ENCODE data around the gene CLCNKA. TPM values are rescaled to one million over a fixed set of nuclear protein-coding genes. Genes with fewer than 3 reads are reported as not detected.

Gene CLCNKA
- polyA plus RNA-seq, 1 of the 3 experiments (the other 2 are of a cell fraction), result 0.03 TPM

DNA sequence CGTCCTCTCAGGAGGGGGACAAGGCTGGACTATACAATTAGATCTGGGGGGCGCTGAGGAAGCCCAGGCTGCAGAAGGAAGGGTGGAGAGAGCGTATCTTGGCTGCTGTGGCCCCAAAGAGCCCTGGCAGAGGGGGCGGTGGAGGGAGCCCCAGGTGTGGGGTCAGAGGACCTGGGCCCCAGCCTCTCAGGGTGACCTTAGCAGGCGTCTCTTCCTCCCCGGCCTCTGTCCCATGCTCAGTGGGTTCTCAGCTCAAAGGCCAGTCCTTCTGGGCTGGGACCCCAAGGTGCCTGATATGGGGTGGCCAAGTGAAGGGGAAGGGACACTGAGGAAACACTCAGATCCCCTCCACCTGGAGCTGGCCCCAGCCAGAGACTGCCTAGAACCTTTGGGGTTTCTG lies 49.8 kb downstream of the CLCNKA start:
- POLR2A ChIA-PET, result interaction anchor here (0.5 kb wide), 1 partner anchor 146 kb away, joined by 3 read pairs; no protein-coding TSS in a partner anchor
- Histone ChIP-seq H3K9me2 (no peaks in the 10 kb centered on the region), H3K4me2 (no peak overlapping the region), H4K20me1 (ENCODE audit: insufficient read depth) (no peaks in the 10 kb centered on the region), H3K4me1 (ENCODE audit: control insufficient read depth in 1 of 2, insufficient read depth in 2 of 2, low read depth in 1 of 2, low read length in 1 of 2) (peaks cover 13 to 20% of the 10 kb centered on the region in 2 experiments; a peak in 3 of 4 replicates), H3K4me3 (ENCODE audit: low read depth in 2 of 2, low read length in 1 of 2) (no peak overlapping the region), H2AFZ (ENCODE audit: low read depth) (no peak overlapping the region), H3K27me3 (ENCODE audit: insufficient read depth) (no peaks in the 10 kb centered on the region), H3K27ac (ENCODE audit: low read depth in 2 of 2, low read length in 1 of 2) (no peak overlapping the region), H3F3A (replicated peaks; ENCODE audit: insufficient read depth) (peaks cover 13% of the 10 kb centered on the region), H3K36me3 (replicated peaks in 1 of 2; ENCODE audit: control insufficient read depth in 1 of 2, insufficient read depth in 2 of 2, low read length in 1 of 2) (no peaks in the 10 kb centered on the region), H3K9ac (no peak overlapping the region), H3K79me2 (ENCODE audit: insufficient read depth) (no peaks in the 10 kb centered on the region), H3K9me3 (no peaks in the 10 kb centered on the region)
- WGBS (ENCODE audit: low lambda C conversion rate), result 100% methylated on average over 6 of the region's 6 CpGs
- CTCF ChIA-PET, result interaction anchor here (1.0 to 5.2 kb wide), 2 partner anchors 10 to 173 kb away, joined by 4 to 35 read pairs; no protein-coding TSS in a partner anchor
- DNase-seq, result no peak
- TF ChIP-seq CHD2 (IDR thresholded peaks at IDR 0.05; ENCODE audit: low read length, partially characterized antibody) (no peak), MEF2A (IDR thresholded peaks at IDR 0.05; ENCODE audit: borderline replicate concordance, low read depth) (no peak), FOXJ3 (CRISPR knock-in tag; IDR thresholded peaks at IDR 0.05) (no peak), FOXM1 (IDR thresholded peaks at IDR 0.05; ENCODE audit: low read depth) (no peak), ELF1 (IDR thresholded peaks at IDR 0.05) (no peak), POLR2AphosphoS5 (IDR thresholded peaks at IDR 0.05; ENCODE audit: low read depth, low read length) (no peak), TAF1 (IDR thresholded peaks at IDR 0.05; ENCODE audit: borderline replicate concordance, low read depth, low read length) (no peak), RCOR1 (IDR thresholded peaks at IDR 0.05; ENCODE audit: low read length) (no peak), TEAD4 (IDR thresholded peaks at IDR 0.05; ENCODE audit: borderline replicate concordance, insufficient read depth) (no peak), FOSL2 (IDR thresholded peaks at IDR 0.05; ENCODE audit: borderline replicate concordance, low read depth) (no peak), YY1 (IDR thresholded peaks at IDR 0.05; ENCODE audit: low read depth) (no peak), SIN3A (IDR thresholded peaks at IDR 0.05; ENCODE audit: borderline replicate concordance, low read depth, low read length) (no peak), NRF1 (IDR thresholded peaks at IDR 0.05; ENCODE audit: low read depth, low read length) (no peak), GATA2 (CRISPR knock-in tag; IDR thresholded peaks at IDR 0.05) (no peak)
- TF ChIP-seq, protein P1, sequence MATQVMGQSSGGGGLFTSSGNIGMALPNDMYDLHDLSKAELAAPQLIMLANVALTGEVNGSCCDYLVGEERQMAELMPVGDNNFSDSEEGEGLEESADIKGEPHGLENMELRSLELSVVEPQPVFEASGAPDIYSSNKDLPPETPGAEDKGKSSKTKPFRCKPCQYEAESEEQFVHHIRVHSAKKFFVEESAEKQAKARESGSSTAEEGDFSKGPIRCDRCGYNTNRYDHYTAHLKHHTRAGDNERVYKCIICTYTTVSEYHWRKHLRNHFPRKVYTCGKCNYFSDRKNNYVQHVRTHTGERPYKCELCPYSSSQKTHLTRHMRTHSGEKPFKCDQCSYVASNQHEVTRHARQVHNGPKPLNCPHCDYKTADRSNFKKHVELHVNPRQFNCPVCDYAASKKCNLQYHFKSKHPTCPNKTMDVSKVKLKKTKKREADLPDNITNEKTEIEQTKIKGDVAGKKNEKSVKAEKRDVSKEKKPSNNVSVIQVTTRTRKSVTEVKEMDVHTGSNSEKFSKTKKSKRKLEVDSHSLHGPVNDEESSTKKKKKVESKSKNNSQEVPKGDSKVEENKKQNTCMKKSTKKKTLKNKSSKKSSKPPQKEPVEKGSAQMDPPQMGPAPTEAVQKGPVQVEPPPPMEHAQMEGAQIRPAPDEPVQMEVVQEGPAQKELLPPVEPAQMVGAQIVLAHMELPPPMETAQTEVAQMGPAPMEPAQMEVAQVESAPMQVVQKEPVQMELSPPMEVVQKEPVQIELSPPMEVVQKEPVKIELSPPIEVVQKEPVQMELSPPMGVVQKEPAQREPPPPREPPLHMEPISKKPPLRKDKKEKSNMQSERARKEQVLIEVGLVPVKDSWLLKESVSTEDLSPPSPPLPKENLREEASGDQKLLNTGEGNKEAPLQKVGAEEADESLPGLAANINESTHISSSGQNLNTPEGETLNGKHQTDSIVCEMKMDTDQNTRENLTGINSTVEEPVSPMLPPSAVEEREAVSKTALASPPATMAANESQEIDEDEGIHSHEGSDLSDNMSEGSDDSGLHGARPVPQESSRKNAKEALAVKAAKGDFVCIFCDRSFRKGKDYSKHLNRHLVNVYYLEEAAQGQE (IDR thresholded peaks at IDR 0.05; ENCODE audit: low read depth, low read length), result no peak
- TF ChIP-seq, protein P2, sequence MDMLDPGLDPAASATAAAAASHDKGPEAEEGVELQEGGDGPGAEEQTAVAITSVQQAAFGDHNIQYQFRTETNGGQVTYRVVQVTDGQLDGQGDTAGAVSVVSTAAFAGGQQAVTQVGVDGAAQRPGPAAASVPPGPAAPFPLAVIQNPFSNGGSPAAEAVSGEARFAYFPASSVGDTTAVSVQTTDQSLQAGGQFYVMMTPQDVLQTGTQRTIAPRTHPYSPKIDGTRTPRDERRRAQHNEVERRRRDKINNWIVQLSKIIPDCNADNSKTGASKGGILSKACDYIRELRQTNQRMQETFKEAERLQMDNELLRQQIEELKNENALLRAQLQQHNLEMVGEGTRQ (IDR thresholded peaks at IDR 0.05; ENCODE audit: borderline replicate concordance, low read depth, low read length), result no peak
- TF ChIP-seq, protein P3, sequence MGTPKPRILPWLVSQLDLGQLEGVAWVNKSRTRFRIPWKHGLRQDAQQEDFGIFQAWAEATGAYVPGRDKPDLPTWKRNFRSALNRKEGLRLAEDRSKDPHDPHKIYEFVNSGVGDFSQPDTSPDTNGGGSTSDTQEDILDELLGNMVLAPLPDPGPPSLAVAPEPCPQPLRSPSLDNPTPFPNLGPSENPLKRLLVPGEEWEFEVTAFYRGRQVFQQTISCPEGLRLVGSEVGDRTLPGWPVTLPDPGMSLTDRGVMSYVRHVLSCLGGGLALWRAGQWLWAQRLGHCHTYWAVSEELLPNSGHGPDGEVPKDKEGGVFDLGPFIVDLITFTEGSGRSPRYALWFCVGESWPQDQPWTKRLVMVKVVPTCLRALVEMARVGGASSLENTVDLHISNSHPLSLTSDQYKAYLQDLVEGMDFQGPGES (IDR thresholded peaks at IDR 0.05; ENCODE audit: low read depth, low read length), result no peak
- TF ChIP-seq, protein P4, sequence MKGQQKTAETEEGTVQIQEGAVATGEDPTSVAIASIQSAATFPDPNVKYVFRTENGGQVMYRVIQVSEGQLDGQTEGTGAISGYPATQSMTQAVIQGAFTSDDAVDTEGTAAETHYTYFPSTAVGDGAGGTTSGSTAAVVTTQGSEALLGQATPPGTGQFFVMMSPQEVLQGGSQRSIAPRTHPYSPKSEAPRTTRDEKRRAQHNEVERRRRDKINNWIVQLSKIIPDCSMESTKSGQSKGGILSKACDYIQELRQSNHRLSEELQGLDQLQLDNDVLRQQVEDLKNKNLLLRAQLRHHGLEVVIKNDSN (IDR thresholded peaks at IDR 0.05; ENCODE audit: borderline replicate concordance, low read depth), result no peak
- TF ChIP-seq, protein P5, sequence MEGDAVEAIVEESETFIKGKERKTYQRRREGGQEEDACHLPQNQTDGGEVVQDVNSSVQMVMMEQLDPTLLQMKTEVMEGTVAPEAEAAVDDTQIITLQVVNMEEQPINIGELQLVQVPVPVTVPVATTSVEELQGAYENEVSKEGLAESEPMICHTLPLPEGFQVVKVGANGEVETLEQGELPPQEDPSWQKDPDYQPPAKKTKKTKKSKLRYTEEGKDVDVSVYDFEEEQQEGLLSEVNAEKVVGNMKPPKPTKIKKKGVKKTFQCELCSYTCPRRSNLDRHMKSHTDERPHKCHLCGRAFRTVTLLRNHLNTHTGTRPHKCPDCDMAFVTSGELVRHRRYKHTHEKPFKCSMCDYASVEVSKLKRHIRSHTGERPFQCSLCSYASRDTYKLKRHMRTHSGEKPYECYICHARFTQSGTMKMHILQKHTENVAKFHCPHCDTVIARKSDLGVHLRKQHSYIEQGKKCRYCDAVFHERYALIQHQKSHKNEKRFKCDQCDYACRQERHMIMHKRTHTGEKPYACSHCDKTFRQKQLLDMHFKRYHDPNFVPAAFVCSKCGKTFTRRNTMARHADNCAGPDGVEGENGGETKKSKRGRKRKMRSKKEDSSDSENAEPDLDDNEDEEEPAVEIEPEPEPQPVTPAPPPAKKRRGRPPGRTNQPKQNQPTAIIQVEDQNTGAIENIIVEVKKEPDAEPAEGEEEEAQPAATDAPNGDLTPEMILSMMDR (IDR thresholded peaks at IDR 0.05), result no peak
- TF ChIP-seq, protein P6, sequence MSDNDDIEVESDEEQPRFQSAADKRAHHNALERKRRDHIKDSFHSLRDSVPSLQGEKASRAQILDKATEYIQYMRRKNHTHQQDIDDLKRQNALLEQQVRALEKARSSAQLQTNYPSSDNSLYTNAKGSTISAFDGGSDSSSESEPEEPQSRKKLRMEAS (IDR thresholded peaks at IDR 0.05; ENCODE audit: low read depth), result no peak
